GM20000 (cell line): ENCODE results near the gene GDA.
"Not testable (repeated sequence)": the region's sequence is repeated elsewhere in the genome, so short reads cannot be mapped to it uniquely, and the experiment has no call there.

Experiments used
- DNase-seq: peaks from one replicate; pipeline ENCODE4 v3.0.0; 2012; ENCODE audit warnings: low spot score
- CTCF ChIP-seq: IDR thresholded peaks from 2 replicates; pipeline ENCODE4 v1.5.1; 2012; ENCODE audit warnings: mild to moderate bottlenecking, control low read depth; ENCODE audit errors: extremely low read depth, missing control alignments

The GDA gene

DNA sequence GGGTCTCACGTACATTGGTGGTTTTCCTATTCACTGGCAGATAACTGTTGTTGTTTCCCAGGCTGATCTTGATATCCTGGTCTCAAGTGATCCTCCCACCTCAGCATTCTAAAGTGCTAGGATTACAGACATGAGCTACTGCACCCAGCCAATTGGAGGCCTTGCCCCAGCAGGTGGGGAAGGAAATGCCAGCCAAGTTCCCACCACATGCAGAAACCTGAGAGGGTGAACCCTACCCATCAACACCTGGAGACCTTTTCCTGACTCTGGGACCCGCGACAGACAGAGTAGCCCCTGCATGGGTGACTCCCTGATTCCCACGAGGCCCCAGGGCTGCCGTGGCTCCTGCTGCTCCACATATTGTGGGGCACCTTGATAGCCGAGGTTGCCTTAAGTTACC, 107.7 kb downstream of the GDA start:
- no peak for TF ChIP-seq CTCF
- DNase-seq: no peak

GRCh38 chr9:72257814-72258213, 108.6 kb downstream of the GDA start:
- no peak for TF ChIP-seq CTCF
- no peak for DNase-seq

DNA sequence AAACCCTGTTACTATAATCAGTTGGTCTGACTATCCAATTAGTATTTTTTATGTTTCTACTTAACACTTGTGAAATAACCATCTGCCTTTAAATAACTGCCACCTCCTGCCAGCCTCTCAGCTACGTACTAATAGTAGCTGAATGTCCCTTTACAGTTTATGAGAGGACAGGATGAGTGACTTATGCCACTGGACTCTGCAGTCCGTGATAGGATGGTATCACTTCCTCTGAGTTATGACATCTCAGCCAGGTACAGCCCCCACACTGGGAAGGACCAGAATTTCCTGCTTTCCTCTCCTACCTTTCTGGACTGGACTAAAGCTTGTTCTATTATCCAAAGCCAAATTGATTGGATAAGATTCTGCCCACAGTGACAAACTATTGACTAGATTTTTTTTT, 112.8 kb downstream of the GDA start:
- no peak for DNase-seq
- TF ChIP-seq CTCF: no peak

DNA sequence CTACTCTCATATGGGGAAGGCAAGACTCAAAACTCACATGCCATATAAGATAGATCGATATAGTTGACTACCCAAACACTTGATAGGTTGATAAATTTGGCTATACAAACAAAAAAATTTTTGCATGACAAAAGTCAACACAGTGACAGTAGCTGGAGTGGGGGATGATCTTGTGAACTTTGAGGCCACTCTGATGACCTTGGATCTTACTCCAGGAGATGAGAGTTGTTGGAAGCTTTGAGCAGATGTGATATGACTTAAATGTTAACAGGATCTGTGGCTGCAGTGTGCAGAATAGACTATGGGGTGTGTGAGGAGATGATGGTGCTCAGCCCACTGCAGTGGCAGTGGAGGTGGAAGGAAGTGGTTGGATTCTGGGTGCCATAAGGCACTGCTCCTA, 114.3 kb downstream of the GDA start:
- no peak for TF ChIP-seq CTCF
- no peak for DNase-seq

DNA sequence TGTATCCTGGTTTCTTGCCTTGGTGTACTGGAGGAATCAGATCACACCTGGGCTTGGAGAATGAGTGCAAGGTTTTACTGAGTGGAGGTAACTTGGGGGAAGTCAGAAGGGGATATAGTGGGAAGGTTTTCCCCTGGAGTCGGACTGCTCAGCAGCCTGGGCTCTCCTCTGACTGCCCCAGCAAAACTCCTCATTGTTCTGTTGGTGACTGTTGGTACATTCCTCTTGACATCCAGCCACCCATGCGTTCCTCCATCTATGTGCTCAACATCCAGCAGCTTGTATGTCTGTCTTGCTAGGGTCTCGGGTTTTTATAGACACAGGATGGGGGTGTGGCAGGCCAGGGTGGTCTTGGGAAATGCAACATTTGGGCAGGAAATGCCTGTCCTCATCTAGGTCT, 119.7 kb downstream of the GDA start:
- no peak for TF ChIP-seq CTCF
- no peak for DNase-seq

- DNase-seq: not testable (repeated sequence)
These were observed 121.1 kb downstream of the GDA start for GRCh38 chr9:72270359-72270758.

DNA sequence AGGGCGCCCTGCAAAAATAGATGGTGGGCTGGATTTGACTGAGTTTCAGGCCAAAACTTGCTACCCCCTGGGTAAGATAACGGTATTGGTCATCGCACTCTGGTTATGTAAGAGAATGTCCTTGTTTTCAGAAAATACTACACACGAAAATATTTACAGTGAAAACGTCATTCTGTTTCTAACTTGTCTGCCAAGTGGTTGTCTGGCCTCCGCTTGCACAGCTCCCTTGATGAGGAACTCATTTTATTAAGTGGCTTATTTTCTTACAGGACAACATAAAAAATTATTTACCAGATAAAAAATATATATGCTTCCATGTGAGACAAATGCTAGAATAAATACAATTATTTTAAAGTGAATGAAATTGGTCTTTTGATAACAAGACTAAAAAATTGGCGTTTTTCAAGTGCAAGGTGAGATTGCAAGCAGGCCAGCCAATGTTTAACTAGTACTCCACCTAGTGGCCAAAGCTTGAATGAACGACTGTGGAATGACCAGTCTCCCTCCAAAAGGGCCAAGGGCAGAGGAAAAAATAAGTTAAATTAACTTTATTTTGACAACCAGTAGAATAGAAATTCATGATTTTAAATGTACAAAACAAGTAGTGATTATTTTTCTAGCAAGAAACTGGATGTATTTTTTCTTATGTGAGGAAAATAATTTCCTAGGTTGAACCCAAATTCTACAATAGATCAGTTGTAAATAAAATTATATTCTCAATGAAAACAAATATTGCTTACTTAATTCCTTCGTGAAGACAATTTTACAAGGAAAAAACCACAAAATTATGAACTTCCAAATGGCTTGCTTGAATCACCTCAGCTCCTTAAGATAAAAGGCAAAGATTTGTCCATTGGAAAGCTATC, 122.6 kb downstream of the GDA start:
- DNase-seq: peak; percentile 59
- peak; percentile 64 for TF ChIP-seq CTCF

DNA sequence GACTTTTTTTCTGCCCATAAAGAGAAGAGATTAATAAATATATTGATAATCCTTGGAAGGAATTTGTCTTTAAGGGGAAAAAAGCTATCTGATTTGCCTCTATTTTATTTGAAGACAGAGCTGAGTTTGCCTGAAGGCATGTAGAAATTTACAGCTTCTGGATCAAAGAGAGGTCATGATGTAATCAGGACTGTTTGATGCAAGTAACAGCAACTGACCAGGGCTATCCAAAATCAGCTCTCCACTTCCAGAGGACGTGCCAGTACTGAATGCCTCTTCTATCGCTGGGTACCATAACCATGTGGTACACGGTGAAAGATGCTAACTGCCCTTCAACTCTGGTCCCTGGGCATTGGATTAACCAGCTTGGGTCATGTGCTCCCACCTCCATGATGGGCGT, 125.2 kb downstream of the GDA start:
- no peak for DNase-seq
- TF ChIP-seq CTCF: no peak
